Upper lobe of right lung (tissue), 1 donor: Measurements from ENCODE around the gene GRID1. TPM values are rescaled to one million over a fixed set of nuclear protein-coding genes. Genes with fewer than 3 reads are reported as not detected.

Experiments
- ATAC-seq: fragments of 200-7000 bp; cut with Tn5 transposase; one replicate; pipeline ENCODE4 v1.9.1; 2020; ENCODE audit warnings: mild to moderate bottlenecking, moderate library complexity
- DNase-seq: peaks from one replicate; pipeline ENCODE4 v3.0.0-alpha.2; 2020
- H3K27ac ChIP-seq: fragments of 200-600 bp; one replicate; pipeline ENCODE4 v1.8.0; 2022
- H3K27me3 ChIP-seq: fragments of 200-600 bp; one replicate; pipeline ENCODE4 v1.8.0; 2022; ENCODE audit warnings: mild to moderate bottlenecking
- H3K36me3 ChIP-seq: fragments of 200-600 bp; one replicate; pipeline ENCODE4 v1.8.0; 2022
- H3K4me1 ChIP-seq: fragments of 200-600 bp; one replicate; pipeline ENCODE4 v1.8.0; 2022
- H3K4me3 ChIP-seq: fragments of 200-600 bp; one replicate; pipeline ENCODE4 v1.8.0; 2022; ENCODE audit warnings: mild to moderate bottlenecking
- H3K9me3 ChIP-seq: fragments of 200-600 bp; one replicate; pipeline ENCODE4 v1.8.0; 2022
- CTCF ChIP-seq: fragments of 200-600 bp; IDR thresholded peaks from one replicate; pipeline ENCODE4 v1.8.0; 2022; ENCODE audit warnings: antibody characterized with exemption
- intact Hi-C: fragments of 100-400 bp; cut with DNase I; formaldehyde crosslinking; loops from one replicate; pipeline ENCODE4 v1.11.0; 2022
- total RNA-seq: library from RNA; stranded (reverse); fragmentation: NEBNext Ultra II Directional; extraction: Animal tissue kit (Norgen Biotek cat#: 25700); gene quantifications from one replicate; pipeline ENCODE4 v1.2.1, GENCODE V29; 2021
- donor health status: DM: no; HTN: yes; CAD: no; lungs with severe emphysema.

The GRID1 gene
- total RNA-seq, 1 donor from 2014 or later = 3.0 TPM

- Histone ChIP-seq H3K9me3 (no peaks in the 10 kb centered on the region), H3K4me1 (no peaks in the 10 kb centered on the region), H3K27ac (no peak overlapping the region), H3K27me3 (no peaks in the 10 kb centered on the region), H3K4me3 (no peak overlapping the region), H3K36me3 (no peaks in the 10 kb centered on the region)
- DNase-seq = peak; percentile 50
- TF ChIP-seq CTCF = no peak
- peak; percentile 13 for ATAC-seq
- intact Hi-C loops = no loop called here
Measured at GRCh38 chr10:86255405-86256251, 111.0 kb downstream of the GRID1 start.

GRCh38 chr10:86254526-86255174 is 111.9 kb downstream of the GRID1 start:
- Histone ChIP-seq H3K36me3 (no peaks in the 10 kb centered on the region), H3K9me3 (no peaks in the 10 kb centered on the region), H3K4me3 (no peak overlapping the region), H3K4me1 (no peaks in the 10 kb centered on the region), H3K27ac (no peak overlapping the region), H3K27me3 (no peaks in the 10 kb centered on the region)
- DNase-seq (peak; percentile 40), ATAC-seq (peak; percentile 10)
- intact Hi-C loops = no loop called here
- no peak for TF ChIP-seq CTCF

- no peak for ATAC-seq
- no peak for DNase-seq
- H3K4me3 ChIP-seq = no peak overlapping the region
- intact Hi-C loops = no loop called here
- no peaks in the 10 kb centered on the region for H3K27me3 ChIP-seq
- H3K4me1 ChIP-seq = no peaks in the 10 kb centered on the region
- TF ChIP-seq CTCF = no peak
- H3K36me3 ChIP-seq = no peaks in the 10 kb centered on the region
- no peak overlapping the region for H3K27ac ChIP-seq
- H3K9me3 ChIP-seq = no peaks in the 10 kb centered on the region
Measured at GRCh38 chr10:86254081-86254480, 112.5 kb downstream of the GRID1 start.

GRCh38 chr10:86253091-86254072 is 113.2 kb downstream of the GRID1 start:
- Histone ChIP-seq H3K27ac (no peak overlapping the region), H3K9me3 (no peaks in the 10 kb centered on the region), H3K27me3 (no peaks in the 10 kb centered on the region), H3K36me3 (no peaks in the 10 kb centered on the region), H3K4me3 (no peak overlapping the region), H3K4me1 (no peaks in the 10 kb centered on the region)
- TF ChIP-seq CTCF = no peak
- peak; percentile 53 for DNase-seq
- no peak for ATAC-seq
- intact Hi-C loops = no loop called here

- TF ChIP-seq CTCF = no peak
- Histone ChIP-seq H3K27me3 (no peaks in the 10 kb centered on the region), H3K9me3 (no peaks in the 10 kb centered on the region), H3K4me3 (no peak overlapping the region), H3K36me3 (no peaks in the 10 kb centered on the region), H3K27ac (no peak overlapping the region), H3K4me1 (no peaks in the 10 kb centered on the region)
- ATAC-seq (no peak), DNase-seq (peak; percentile 15)
- intact Hi-C loops = no loop called here
Measured at GRCh38 chr10:86252556-86252955, 114.0 kb downstream of the GRID1 start.
